Adrenal gland (tissue), 12 donors: Measurements from ENCODE around the gene GNAQ. TPM values are rescaled to one million over a fixed set of nuclear protein-coding genes. Genes with fewer than 3 reads are reported as not detected.
A peak's percentile ranks its signal among the peaks of the same experiment; 100 is the strongest.

Experiments
- DNase-seq, 7 donors: peaks; one replicate each; pipeline ENCODE4 v3.0.0-alpha.2; 2019 to 2020
- H3K27ac ChIP-seq, 5 donors: fragments of 200-600 bp; sonication (generic) in 4 of 5; 1 replicate in 3 of 5; 2 replicates in 2 of 5; pipeline versions ENCODE4 v1.5.1 to v1.8.0; 2016 to 2020; ENCODE audit warnings: mild to moderate bottlenecking in 1 of 5
- H3K27me3 ChIP-seq: fragments of 200-600 bp; 2 replicates; pipeline ENCODE4 v1.8.0; 2021
- H3K36me3 ChIP-seq, 2 donors: fragments of 200-600 bp; replicated peaks in 1 of 2; 1 replicate in 1 of 2; 2 replicates in 1 of 2; pipeline versions ENCODE4 v1.5.1 to v1.8.0; 2018 to 2022
- H3K4me1 ChIP-seq, 2 donors: fragments of 200-600 bp; replicated peaks in 1 of 2; 1 replicate in 1 of 2; 2 replicates in 1 of 2; pipeline versions ENCODE4 v1.5.1 to v1.8.0; 2018 to 2021
- H3K4me3 ChIP-seq, 4 donors: fragments of 200-600 bp; sonication (generic) in 3 of 4; one replicate each; pipeline ENCODE4 v1.5.1; 2016 to 2018
- H3K9me3 ChIP-seq, 3 donors: fragments of 200-600 bp; sonication (generic) in 1 of 3; replicated peaks in 1 of 3; 1 replicate in 2 of 3; 2 replicates in 1 of 3; pipeline versions ENCODE4 v1.5.1 to v1.8.0; 2016 to 2021
- POLR2A ChIP-seq, 2 donors: fragments of 450-650 bp; IDR thresholded peaks; one replicate each; pipeline ENCODE4 v1.6.1; 2017; ENCODE audit warnings: antibody characterized with exemption in 2 of 2, mild to moderate bottlenecking in 2 of 2, moderate library complexity in 1 of 2
- WGBS, 4 donors: extraction: QIAGEN DNeasy Blood & Tissue Kit in 2 of 4; methylation state at CpG; one replicate each; pipeline versions ENCODE4 v1.1.5 to v1.1.7; 2013 to 2017; 5-methylcytosine and 5-hydroxymethylcytosine counted together
- intact Hi-C, 2 donors: fragments of 100-400 bp; cut with DNase I; formaldehyde crosslinking; loops; one replicate each; pipeline versions ENCODE4 v1.14.1 to v1.15.0; 2022 to 2023
- polyA plus RNA-seq, 3 donors: library from polyadenylated mRNA; stranded (reverse); fragments of 200-250 nt in 2 of 3; fragments of 350-450 nt in 1 of 3; fragmentation: Illumina TruSeq in 1 of 3; extraction: RNeasy Lipid Tissue Mini Kit (QIAGEN cat#74804) in 1 of 3; gene quantifications; one replicate each; pipeline ENCODE4 v1.2.3, GENCODE V29; 2013 to 2014
- total RNA-seq, 9 donors: library from RNA; depleted of rRNA in 4 of 9; stranded (reverse); fragments of >200 nt in 4 of 9; fragments of 120-200 nt in 1 of 9; fragmentation: NEBNext Ultra II Directional in 1 of 9; extraction: Animal tissue kit (Norgen Biotek cat#: 25700) in 1 of 9; gene quantifications; one replicate each; pipeline versions ENCODE4 v1.1.0 to v1.2.4, GENCODE V29; 2013 to 2023
- TF ChIP-seq, protein P1 (sequence below), 6 experiments: fragments of 450-650 bp in 4 of 6; fragments of 200-600 bp in 2 of 6; sonication (generic) in 1 of 6; IDR thresholded peaks; 1 replicate in 5 of 6; 2 replicates in 1 of 6; pipeline versions ENCODE4 v1.5.1 to v1.8.0; 2016 to 2021; ENCODE audit warnings: antibody characterized with exemption in 6 of 6, mild to moderate bottlenecking in 2 of 6, moderate library complexity in 1 of 6
- donor health status: healthy with polysubstance abuse.
- donor health status: Bipolar disorder and iron deficiency.
- donor health status: DM: yes; HTN: yes; CAD: no.
- donor health status: DM: no; HTN: no; CAD: no.
- donor health status: DM: no; HTN: no; CAD: no.
- donor health status: DM: yes; HTN: yes; CAD: no.

The GNAQ gene
- total and polyA plus RNA-seq, 12 donors, result 15.8 to 71.7 (median 45.1) TPM

DNA sequence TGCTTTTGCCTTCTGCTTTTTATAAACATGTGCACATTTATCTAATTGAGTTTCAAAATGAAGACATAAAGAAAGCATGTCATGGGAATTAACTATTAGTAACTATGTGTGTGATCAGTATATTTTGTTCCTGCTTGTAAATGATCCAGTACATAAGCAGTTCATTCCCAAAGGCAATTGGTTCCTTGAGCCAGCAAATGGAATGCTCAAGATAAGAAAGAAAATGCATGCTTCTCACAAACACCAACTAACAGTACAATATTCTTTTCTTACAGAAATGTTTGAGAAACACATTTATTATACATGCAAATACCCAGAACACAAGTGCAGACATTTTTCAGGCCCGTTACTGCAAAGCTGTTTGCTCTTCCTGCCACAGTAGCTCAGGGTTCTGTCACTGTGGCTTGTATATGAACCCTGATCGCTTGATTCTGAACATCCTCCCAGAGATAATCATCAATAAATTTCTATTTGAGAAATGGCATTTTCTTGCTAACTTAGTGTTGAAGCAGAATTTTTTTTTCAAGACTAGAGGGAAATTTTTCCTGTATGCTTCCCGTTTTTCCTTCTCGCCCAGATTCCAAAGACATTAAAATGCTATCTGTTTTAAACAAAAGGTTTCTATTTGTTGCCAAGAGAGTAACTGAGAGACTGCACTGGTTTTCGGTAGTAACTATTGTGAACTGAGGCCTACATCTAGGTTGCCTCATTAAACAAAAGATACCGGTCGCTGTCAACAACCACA lies 1.9 kb downstream of the GNAQ start:
- TF ChIP-seq POLR2A (IDR thresholded peaks at IDR 0.05), result no peak
- TF ChIP-seq, protein P1, sequence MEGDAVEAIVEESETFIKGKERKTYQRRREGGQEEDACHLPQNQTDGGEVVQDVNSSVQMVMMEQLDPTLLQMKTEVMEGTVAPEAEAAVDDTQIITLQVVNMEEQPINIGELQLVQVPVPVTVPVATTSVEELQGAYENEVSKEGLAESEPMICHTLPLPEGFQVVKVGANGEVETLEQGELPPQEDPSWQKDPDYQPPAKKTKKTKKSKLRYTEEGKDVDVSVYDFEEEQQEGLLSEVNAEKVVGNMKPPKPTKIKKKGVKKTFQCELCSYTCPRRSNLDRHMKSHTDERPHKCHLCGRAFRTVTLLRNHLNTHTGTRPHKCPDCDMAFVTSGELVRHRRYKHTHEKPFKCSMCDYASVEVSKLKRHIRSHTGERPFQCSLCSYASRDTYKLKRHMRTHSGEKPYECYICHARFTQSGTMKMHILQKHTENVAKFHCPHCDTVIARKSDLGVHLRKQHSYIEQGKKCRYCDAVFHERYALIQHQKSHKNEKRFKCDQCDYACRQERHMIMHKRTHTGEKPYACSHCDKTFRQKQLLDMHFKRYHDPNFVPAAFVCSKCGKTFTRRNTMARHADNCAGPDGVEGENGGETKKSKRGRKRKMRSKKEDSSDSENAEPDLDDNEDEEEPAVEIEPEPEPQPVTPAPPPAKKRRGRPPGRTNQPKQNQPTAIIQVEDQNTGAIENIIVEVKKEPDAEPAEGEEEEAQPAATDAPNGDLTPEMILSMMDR (IDR thresholded peaks at IDR 0.05), result no peak
- no peak for DNase-seq
- Histone ChIP-seq H3K27ac (peak overlapping the region; percentile 52 to 99 (median 93)), H3K36me3 (no peaks in the 10 kb centered on the region), H3K4me3 (peak overlapping the region in 3 of 4 donors; percentile 5 to 96 (median 33)), H3K27me3 (no peaks in the 10 kb centered on the region), H3K4me1 (peaks cover 16 to 53% of the 10 kb centered on the region in 2 donors), H3K9me3 (no peaks in the 10 kb centered on the region)
- WGBS, 4 donors, result 2 to 4% (median 3%) methylated on average over 7 of the region's 7 CpGs
- intact Hi-C loops, result loop anchor here (5.0 to 10.0 kb wide), 5 partner anchors 45 to 575 kb away; no protein-coding TSS in a partner anchor

DNA sequence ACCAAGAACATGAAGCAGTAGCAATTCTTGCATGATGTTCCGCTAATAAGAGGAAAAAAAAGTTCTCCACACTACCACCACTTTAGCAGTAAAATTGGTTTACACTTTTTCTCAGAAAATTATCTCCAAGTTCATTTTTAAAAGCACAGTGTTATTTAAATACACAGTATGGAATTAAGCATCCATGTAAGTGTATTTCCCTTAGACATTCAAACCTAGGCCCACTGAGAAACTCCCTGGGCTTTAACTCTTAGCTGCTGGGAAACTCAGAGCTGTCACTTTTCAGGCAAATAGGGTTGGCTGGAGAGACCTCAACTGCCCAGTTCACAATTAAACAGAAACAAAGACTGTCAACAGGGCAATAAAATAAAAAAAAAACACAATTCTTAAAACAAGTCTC lies 2.7 kb downstream of the GNAQ start:
- Histone ChIP-seq H3K27ac (peak overlapping the region in 4 of 5 donors; percentile 30 to 98 (median 64)), H3K4me1 (peaks cover 16 to 58% of the 10 kb centered on the region in 2 donors)

DNA sequence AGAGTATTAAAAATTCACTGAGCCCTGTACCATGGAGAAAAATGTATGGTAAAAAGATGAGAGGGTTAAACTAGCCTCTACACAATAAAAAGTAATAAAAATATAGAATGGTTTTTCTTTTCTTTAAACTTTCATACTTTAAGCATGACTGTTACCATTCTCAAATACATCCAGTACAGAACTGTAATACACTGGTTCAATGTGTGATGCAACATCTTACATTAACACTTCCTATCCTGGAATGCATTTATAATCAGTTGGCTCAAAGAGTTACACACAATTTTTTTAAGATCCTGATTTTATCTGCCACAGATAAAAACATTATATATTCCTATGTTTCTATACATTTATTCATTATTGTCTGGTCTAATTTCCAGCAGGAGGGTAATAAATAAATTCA lies 4.7 kb downstream of the GNAQ start:
- H3K27ac ChIP-seq, result no peak overlapping the region
- no peaks in the 10 kb centered on the region for H3K9me3 ChIP-seq
- no peaks in the 10 kb centered on the region for H3K36me3 ChIP-seq
- no peak overlapping the region for H3K4me3 ChIP-seq
- H3K27me3 ChIP-seq, result no peaks in the 10 kb centered on the region
- H3K4me1 ChIP-seq, result peaks cover 16 to 73% of the 10 kb centered on the region in 2 donors
- TF ChIP-seq, protein P1 (IDR thresholded peaks at IDR 0.05), result no peak
- TF ChIP-seq POLR2A (IDR thresholded peaks at IDR 0.05), result no peak
- intact Hi-C loops, result no loop called here
- no peak for DNase-seq

More for the DNA sequence above, 2.7 kb downstream of the GNAQ start:
- no peaks in the 10 kb centered on the region for H3K27me3 ChIP-seq
- no peaks in the 10 kb centered on the region for H3K9me3 ChIP-seq
- no peak for TF ChIP-seq POLR2A (IDR thresholded peaks at IDR 0.05)
- TF ChIP-seq, protein P1 (IDR thresholded peaks at IDR 0.05), result no peak
- no peak for DNase-seq
- intact Hi-C loops, result no loop called here
- no peaks in the 10 kb centered on the region for H3K36me3 ChIP-seq
- 62 to 71% (median 67%) methylated on average over 1 of the region's 1 CpG for WGBS, 4 donors
- peak overlapping the region in 1 of 4 donors; percentile 96 for H3K4me3 ChIP-seq

DNA sequence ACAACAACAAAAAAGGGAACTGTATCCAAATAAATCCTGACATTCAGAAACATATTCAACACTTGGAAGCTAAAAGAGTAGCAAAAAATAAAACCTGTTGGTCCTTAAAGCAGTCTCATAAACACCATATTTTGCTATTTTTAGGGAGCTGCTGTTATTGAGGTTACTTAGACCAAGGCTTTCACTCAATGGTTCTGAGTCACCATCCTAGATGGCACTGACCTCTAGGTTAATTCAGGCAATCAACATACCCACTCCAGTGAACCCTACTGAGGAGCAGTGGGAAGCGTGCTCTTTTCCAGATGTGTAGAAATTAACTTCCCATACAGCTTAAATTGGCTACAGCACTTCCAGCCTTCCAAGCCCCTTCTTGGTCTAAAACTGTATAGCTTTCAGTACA lies 5.2 kb downstream of the GNAQ start:
- Histone ChIP-seq H3K36me3 (no peaks in the 10 kb centered on the region), H3K4me1 (peaks cover 16 to 78% of the 10 kb centered on the region in 2 donors), H3K27me3 (no peaks in the 10 kb centered on the region), H3K4me3 (no peak overlapping the region), H3K27ac (no peak overlapping the region), H3K9me3 (no peaks in the 10 kb centered on the region)
- TF ChIP-seq, protein P1 (IDR thresholded peaks at IDR 0.05), result no peak
- no peak for TF ChIP-seq POLR2A (IDR thresholded peaks at IDR 0.05)
- intact Hi-C loops, result no loop called here
- 31 to 57% (median 48%) methylated on average over 1 of the region's 1 CpG for WGBS, 4 donors
- no peak for DNase-seq
